GM18870 (cell line): Measurements from ENCODE around the gene DCAF11.

Source experiments
- ATAC-seq: cut with Tn5 transposase; IDR thresholded peaks from one replicate; pipeline ENCODE4 v1.9.1; 2021; ENCODE audit warnings: moderate library complexity; ENCODE audit not compliant: unreplicated experiment

DCAF11 gene

DNA sequence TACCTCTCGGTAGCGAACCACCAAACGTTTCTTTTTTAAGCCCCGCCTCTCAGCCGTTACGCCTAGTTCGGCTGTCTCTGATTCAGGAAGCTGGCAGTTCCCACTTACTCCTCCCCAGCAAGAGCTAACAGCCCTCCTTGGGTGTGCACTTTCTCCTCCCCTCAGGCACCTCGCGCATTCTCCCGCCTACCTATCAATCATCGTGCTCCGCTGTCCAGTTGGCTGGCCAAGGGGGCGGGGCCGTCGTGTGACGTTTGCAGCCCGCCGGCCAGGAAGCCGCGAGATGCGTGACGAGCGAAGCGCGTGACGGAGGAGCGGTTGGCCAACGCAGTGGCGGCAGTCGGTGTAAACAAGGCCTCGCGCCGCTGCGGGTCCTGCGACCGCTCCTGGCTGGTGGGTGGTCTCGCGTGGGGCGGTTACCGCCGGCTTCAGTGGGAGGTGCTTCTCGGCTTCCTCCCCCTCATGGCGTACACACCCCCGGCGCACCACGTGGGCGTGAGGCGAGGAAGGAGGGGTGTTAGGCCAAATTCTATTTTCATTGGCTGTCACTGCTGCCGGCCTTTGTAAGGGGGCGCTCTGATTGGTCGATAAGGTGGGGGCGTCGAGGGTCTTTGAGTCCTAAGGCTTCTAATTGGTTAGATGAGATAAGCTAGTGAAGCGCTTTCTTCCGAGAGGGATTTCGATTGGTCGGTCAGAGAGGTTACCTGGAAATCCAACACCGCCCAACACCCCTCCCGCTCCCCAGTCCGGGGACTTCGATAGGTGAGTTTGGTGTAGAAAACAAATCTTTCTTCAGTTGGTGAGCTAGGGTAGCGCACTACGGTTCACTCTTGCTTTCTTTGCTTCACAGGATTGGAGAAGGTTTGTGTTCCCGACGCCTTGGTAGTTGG is at the start of gene DCAF11, which contains the start of gene NRL:
Gene DCAF11, plus strand, starts transcription at position 246 of the 890 bp plus-strand sequence. CDS start 818 bp downstream, outside the sequence.
Gene NRL, minus strand, starts transcription at position 418 of the 890 bp plus-strand sequence. CDS start 32,101 bp downstream, outside the sequence.
- ATAC-seq = peak; percentile 83

- ATAC-seq = no peak
These were observed 49.7 kb upstream of the DCAF11 start for GRCh38 chr14:24064856-24065255.

DNA sequence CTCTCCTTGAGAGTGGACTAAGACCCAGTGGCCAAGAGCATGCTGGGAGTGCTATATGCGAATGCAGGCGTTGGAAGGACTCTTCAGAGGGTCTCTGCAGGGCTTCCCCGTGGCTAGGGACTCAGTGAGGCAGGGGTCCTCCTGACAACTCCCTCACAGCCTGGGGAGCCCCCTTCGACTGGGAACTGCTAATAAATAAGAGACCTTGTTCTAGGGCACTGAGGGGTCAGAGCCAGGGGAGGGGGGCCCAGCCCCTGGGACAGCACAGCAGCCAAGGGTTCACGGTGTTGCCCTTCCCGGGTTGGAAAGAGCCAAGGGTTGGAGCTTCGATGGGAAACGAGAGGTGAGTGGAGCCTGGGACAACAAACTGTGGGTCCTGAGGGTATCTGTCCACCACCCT is 49.2 kb upstream of the DCAF11 start:
- no peak for ATAC-seq

GRCh38 chr14:24066496-24067132 is 48.0 kb upstream of the DCAF11 start:
- ATAC-seq = no peak

DNA sequence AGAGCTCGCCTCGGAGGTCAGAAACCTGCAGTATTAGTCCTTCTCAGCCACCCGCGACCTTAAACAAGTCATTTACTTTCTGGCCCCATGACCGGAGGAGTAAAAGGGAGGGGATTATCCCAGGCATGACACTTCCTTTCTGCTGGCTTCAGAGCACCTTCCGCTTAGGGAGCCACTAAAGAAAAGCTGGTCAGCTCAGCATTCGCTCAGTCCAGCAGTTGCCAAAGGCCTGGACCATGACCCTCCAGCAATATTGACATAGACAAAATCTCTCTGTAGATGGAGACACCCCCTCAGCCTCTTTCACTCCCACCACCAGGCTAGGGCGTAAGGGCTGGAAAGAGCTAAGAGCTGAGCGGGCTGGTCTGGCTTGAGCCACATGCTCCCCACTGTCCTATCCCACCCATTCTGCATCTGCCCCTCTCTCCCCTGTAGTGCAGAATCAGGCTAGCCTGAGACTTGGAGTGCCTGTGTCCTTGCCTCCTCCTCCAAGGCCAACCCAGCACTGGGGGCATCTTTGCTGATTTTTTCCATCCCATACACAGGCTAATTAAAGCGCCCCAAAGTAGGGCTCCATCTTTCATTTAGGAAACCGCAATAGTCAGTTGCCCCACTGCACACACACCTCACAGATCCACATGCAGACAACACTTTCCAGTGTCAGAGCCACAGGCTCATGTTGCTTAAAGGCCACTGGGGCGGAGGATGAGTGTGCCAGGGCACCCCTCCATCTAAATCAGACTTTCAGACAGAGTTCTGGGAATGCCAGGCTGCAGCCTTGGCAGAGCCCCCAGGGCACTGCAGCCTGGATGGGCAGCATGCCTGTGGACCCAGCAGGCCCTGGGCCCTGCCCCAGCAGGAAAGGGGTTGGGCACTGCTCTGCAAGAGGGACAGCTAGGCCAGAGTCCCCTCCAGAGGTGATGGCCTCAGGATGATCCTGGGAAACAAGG is 47.2 kb upstream of the DCAF11 start:
- ATAC-seq = no peak

DNA sequence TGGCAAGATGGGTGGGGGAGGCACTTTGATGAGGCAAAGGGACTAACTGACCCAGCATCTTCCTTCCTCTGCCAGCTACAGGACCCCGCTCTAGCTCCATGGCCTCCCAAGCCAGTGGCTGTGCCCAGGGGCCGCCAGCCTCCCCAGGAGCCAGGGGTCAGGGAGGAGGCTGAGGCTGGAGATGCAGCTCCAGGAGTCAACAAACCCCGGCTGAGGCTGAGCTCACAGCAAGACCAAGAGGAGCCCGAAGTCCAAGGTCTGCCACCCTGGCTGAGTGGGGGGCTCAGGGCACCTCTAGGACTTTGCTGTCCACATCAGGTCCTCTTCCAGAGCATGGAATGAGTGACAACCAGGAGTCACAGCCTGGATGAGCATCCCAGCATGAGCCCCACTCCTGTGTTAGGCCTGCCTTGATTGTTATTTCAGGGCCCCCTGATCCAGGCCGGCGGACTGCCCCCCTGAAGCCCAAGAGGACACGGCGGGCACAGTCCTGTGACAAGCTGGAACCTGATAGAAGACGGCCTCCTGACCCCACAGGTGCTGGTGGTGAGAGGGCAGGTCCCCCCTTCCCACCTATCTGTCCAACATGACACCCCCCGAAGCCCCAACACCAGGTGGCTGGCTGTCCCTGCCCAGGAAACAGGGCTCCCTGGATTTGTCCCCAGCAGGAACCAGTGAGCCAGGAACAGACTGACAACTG is 45.7 kb upstream of the DCAF11 start:
- ATAC-seq = no peak

DNA sequence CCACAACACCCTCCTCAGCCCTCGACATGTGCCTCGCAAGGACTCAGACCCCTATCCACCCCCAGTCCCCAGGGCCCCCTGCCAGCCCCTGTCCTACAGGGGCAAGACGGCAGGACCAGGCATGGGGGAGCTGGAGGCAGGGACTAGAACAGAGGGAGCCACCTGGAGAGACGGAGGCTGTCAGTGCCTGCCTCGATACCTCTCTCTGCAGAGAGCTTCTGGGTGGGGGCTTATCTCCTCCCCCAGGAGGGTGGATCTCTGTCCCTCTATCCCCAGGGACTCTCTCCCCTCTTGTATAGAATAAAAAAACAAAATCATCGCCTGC is 45.2 kb upstream of the DCAF11 start:
- ATAC-seq = no peak

GRCh38 chr14:24070285-24071143 is 44.1 kb upstream of the DCAF11 start:
- ATAC-seq = no peak

DNA sequence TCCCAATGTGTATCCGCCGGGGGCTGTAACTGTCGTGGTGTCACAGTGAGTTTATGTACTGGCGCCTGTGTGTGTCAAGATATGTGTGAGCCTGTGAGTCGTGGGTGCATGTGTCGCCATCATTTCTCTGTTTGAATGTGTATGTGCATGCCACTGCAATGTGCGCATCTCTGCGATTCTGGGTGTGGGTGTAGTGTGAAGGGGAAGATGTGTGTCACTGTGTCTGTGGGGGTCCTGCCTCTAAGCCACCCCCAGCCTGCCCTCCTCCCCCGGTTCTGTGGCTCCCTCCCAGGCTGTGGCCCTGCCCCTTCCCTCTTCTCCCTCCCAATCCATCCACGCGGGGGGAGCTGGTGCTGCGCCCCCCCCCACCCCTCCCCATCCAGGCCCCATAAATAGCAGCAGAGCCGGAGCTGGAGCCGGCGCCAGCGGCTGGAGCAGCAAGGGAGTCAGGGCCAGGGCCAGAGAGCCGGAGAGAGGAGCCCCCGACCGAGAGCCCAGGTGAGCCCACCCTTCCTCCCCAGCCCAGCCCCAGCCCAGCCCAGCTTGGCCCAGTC is 43.4 kb upstream of the DCAF11 start, which contains the start of gene CPNE6:
Gene CPNE6, plus strand, starts transcription at position 419 of the 554 bp plus-strand sequence. CDS start 1,375 bp downstream, outside the sequence.
- ATAC-seq = no peak

DNA sequence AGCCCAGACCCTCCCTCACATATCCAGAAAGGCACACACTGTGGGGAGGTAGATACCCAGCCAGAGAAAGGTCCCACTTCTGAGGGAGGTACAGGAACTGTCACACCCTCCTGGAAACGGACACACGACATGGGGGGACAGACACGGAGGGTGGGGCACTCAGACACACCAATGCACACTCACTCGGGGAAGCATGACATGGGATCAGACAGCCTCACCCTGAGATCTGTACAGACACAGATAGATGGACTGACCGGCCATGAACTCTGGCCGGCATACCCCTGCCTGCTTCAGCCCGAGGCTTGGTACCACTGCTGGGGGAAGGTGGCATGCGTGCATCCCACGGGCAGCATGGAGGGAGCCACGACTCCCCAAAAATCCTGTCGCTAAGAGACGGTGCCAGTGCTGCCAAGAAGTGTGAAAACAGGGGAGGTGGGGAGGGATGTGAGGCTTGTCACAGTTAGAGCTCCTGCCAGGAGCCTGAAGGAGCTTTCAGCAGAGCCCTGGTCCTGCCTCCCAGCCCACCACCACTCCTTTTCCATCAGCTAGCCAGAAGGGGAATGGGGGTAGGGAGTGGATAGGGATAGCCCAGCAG is 42.6 kb upstream of the DCAF11 start:
- ATAC-seq = no peak

DNA sequence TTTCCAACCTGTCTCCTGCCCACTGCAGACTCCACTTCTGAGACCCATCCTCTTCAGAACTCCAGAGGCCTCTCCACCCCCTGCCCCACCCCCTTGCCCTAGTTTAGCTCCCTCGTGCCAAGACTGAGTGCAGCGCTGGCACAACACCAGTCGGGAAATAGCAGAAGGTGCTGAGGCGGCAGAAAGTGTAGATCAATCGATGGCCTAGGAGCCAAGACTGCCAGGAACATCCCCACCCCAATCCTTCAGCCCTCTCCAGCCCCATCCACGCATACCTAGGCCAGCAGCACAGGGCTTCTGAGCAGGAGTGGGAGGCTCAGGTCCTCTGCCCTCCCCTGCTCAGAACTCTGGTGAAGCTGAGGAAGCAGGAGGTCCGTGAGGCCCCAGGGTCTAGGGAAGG is 42.1 kb upstream of the DCAF11 start:
- no peak for ATAC-seq

GRCh38 chr14:24072881-24073877 is 41.4 kb upstream of the DCAF11 start:
- no peak for ATAC-seq

DNA sequence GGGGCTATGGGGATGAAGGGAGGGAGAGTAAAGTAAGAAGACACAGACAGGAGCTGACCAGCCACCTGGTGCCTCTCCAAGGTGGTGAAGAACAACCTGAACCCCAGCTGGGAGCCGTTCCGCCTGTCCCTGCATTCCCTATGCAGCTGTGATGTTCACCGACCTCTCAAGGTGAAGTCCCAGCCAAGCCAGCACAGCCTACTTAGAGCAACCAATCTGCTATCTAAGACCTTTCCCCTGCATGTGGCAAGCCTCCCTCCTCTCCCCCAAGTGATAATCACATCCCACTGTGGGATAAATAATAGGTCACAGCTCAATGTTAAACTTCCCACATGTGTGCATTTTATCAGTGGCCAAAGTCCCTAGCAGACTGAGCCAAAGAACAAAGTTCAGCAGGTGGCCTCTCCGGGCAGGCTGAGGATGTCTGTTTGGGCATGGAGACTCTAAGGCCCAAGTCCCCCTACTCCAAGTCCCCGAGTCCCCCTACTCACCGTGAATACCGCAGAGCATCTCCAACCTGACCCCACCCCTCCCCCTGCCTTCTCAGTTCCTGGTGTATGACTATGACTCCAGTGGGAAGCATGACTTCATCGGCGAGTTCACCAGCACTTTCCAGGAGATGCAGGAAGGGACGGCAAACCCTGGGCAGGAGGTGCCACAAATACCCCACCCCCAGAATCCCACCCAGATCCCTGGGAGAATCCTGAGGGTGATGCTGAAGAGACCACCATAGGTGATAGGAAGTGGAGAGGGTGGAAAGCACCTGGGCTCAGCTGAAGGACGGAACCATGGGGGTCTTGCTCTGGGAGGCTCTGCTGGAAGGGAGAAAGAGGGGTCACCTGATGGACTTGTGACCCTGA is 39.7 kb upstream of the DCAF11 start:
- no peak for ATAC-seq

DNA sequence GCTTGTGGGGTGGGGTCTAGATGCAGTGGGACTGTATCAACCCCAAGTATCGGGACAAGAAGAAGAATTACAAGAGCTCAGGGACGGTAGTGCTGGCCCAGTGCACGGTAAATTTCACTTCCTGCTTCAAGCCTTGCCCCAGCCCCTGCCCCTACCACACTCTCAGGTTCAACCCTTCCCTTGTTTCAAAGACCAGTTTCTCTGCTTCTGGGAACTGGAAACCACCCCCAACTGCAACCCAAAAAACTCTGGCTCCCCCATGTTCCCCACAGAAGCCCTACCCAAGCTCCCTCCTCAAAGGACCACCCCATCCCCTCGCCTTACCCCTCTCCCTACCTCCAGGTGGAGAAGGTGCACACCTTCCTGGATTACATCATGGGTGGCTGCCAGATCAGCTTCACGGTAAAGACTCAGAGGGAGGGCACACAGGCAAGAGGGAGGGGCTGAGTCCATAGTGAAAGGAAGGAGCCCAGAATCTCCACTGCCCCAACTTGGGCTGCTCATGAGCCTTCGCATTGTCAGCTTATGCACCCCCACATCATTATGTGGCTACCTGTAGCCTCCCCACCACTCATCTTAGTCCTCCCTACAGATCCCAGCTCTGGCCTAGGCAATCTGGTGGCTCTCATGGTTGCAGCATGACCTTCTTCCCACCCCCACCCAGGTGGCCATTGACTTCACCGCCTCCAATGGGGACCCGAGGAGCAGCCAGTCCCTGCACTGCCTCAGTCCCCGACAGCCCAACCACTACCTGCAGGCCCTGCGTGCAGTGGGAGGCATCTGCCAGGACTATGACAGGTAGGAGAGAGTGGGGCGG is 38.9 kb upstream of the DCAF11 start:
- ATAC-seq = no peak

DNA sequence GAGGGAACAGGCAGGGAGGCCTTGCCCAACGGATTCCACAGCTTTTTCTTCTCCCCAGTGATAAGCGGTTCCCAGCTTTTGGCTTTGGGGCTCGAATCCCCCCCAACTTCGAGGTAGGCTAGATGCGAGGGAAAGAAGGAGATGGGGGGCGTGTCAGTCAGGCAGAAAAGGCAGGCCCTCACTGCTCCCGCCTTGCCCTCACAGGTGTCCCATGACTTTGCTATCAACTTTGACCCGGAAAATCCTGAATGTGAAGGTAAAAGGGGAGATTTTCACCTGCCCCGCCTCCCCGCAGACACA is 38.3 kb upstream of the DCAF11 start:
- ATAC-seq = no peak

DNA sequence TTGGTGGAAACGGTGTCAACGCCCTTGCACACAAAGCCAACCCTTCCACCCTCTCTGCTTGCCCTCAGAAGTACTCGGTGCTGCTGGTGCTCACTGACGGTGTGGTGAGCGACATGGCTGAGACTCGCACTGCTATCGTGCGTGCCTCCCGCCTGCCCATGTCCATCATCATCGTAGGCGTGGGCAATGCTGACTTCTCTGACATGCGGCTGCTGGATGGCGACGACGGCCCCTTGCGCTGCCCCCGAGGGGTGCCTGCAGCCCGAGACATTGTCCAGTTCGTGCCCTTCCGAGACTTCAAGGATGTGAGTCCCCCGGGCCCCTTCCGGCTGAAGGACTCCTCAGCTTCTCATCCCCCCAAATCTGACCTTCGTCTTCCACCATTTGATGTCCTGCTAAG is 37.5 kb upstream of the DCAF11 start:
- no peak for ATAC-seq
